SIG-M5 (cell line): ENCODE measurements around the gene FBXL4.

Experiments
- DNase-seq: peaks from one replicate; lab custom pipeline; 2025; lab: John Stamatoyannopoulos, UW

Gene FBXL4

GRCh38 chr6:98838975-98839374 lies 108.8 kb downstream of the FBXL4 start:
- no peak for DNase-seq

DNA sequence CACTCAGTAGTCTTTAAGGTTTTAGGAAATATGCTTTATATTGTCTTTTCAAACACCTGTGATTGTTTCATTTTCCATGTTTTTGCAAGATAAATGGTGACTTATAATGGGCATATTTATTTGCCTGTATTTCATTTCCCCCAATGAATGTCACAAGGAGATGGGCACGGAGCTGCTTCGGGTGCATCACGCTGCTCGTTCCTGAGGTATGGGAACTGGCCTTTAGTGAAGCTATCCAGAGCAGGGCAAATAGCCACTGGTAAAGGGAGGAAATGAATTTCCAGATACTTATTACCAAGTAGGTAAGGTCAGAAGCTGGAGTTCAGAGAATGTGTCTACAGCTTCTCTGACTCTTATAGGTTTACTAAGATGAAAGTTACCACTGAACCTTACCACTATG lies 109.7 kb downstream of the FBXL4 start:
- DNase-seq: no peak

DNA sequence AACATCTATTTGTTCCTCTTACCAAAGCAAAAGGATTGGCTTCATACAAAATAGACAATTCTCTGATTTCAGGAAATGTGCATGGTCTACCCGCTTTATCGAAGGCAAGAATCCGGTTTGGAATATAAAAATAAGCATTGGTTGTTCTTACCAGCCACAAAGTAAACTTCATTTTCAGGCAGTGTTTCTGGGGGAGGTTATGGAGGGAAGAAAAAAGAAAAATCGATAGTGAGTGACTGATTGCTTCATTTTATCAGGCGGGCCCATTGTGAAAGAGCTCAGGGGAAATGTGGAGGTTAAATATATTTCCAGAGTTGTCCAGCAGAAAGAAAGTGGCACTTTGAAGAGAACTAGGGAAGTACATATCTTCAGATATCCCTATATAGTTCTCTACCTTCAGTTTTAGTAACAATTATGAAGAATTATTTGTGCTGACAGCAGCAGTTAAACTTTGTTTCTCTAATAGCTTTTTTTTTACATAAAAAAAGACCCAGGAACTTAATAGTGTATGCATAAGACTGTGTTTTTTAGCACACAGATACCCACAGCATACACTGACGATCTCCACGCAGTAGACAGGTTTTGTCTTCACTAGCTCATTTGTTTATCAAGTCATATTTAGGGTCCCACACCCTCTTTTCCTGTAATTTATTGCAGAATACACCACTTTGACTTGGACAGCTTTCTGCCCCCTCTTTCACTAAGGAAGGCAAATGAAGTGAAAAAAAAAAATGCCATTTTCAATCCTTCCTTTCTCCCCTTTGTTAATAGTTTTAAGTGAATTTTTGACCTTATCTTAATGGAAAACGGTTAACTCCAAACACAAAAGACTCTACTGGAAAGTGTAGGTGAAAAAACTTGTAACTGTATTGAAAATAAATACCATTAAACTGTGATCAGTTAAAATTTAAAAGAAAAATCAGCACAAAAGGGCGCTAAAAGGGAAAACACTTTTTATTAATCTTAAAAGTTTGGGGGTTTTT lies 110.5 kb downstream of the FBXL4 start:
- no peak for DNase-seq

- no peak for DNase-seq
Measured at GRCh38 chr6:98836025-98836961, 111.5 kb downstream of the FBXL4 start.

DNA sequence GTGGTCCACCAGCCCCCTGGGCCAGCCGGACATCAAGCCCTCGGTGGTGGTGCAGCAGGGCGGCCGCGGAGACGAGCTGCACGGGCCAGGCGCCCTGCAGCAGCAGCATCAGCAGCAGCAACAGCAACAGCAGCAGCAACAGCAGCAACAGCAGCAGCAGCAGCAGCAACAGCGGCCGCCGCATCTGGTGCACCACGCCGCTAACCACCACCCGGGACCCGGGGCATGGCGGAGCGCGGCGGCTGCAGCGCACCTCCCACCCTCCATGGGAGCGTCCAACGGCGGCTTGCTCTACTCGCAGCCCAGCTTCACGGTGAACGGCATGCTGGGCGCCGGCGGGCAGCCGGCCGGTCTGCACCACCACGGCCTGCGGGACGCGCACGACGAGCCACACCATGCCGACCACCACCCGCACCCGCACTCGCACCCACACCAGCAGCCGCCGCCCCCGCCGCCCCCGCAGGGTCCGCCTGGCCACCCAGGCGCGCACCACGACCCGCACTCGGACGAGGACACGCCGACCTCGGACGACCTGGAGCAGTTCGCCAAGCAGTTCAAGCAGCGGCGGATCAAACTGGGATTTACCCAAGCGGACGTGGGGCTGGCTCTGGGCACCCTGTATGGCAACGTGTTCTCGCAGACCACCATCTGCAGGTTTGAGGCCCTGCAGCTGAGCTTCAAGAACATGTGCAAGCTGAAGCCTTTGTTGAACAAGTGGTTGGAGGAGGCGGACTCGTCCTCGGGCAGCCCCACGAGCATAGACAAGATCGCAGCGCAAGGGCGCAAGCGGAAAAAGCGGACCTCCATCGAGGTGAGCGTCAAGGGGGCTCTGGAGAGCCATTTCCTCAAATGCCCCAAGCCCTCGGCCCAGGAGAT lies 112.4 kb downstream of the FBXL4 start:
- no peak for DNase-seq

DNA sequence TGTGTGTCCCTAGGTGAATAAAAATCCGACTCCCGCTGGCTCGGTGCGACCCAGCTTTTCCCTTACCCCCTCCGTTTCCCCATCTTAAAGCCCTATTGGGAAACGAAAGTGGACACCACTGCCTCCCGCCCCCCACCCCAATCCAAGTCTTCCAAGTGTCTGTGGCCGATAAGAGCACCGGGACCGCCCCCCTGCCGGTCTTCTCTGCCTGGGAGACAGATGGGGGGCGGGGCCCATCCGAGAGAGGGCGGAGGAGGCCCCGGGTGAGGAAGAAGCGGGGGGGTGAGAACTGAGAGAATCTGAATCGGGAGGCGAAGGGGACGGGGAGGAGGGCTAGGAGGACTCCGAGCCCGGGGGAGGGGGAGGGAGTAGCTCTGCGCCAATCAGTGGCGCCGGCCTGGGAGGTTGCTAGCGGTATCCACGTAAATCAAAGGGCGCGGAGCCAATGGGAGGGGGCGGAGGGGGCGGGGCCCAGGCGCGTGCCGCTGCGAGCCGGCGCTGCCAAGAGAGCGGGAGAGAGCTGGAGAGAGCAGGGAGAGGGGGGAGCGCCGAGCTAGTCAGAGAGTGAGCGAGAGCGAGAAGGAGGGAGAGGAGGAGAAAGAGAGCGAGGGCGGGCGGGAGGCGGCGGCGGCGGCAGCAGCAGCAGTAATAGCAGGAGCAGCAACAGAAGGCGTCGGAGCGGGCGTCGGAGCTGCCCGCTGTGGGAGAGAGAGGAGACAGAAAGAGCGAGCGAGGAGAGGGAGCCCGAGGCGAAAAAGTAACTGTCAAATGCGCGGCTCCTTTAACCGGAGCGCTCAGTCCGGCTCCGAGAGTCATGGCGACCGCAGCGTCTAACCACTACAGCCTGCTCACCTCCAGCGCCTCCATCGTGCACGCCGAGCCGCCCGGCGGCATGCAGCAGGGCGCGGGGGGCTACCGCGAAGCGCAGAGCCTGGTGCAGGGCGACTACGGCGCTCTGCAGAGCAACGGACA lies 113.4 kb downstream of the FBXL4 start, which contains the start of gene POU3F2:
POU3F2 (plus strand) TSS at position 515 of the 972 bp plus-strand sequence; CDS start at position 815, 300 bp downstream.
- no peak for DNase-seq

GRCh38 chr6:98833307-98834059 lies 114.3 kb downstream of the FBXL4 start:
- no peak for DNase-seq

DNA sequence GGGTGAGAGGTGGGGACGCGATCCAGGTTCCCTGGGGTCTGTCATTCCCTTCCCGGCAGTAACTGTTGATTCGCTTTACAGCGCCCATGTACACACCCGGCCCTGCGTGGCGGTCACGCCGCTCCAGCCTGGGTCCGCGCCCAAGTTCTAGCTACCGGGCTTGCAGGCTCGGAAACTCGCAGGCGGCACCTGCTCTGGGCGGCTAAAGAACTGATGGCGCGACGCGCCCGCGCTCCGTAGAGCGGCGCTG lies 114.8 kb downstream of the FBXL4 start:
- DNase-seq: no peak

DNA sequence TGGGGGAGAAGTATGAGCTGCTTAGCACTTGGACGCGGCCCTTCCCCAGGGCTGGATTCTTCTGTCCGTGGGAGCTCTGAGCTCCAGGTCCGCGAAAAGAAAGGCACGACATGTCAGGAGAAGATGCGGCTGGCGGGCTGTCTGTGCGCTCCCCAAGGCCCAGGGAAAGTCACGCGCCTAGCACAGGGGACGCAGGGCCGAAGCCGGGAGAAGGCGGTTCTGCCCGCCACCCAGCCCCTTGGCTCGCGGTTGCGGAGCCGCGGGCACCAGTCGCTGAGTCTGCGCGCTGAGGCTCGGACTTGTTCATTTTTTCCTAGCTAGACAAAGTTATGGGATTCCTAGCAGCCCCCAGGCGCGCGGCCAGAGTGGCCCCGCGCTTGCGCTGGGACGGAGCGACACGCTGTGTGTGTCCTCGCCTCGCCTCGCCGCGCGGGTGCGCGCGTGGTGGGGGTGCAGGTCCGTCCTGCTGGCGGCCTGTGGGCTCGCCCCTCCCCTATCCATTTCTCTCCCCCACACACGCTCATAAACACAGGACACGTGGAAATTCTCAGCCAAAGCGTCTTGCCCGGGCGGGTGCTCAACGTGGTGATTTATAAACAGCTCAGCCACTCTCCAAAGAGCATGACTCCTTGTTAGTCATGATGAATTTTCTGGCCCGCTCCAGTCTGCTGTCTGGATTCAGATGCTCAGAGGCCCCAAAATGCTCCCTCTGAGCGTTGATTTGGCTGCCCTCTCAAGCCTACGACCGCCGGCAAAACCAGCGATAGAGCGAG lies 115.3 kb downstream of the FBXL4 start:
- no peak for DNase-seq

GRCh38 chr6:98831959-98832283 lies 115.8 kb downstream of the FBXL4 start:
- DNase-seq: no peak

DNA sequence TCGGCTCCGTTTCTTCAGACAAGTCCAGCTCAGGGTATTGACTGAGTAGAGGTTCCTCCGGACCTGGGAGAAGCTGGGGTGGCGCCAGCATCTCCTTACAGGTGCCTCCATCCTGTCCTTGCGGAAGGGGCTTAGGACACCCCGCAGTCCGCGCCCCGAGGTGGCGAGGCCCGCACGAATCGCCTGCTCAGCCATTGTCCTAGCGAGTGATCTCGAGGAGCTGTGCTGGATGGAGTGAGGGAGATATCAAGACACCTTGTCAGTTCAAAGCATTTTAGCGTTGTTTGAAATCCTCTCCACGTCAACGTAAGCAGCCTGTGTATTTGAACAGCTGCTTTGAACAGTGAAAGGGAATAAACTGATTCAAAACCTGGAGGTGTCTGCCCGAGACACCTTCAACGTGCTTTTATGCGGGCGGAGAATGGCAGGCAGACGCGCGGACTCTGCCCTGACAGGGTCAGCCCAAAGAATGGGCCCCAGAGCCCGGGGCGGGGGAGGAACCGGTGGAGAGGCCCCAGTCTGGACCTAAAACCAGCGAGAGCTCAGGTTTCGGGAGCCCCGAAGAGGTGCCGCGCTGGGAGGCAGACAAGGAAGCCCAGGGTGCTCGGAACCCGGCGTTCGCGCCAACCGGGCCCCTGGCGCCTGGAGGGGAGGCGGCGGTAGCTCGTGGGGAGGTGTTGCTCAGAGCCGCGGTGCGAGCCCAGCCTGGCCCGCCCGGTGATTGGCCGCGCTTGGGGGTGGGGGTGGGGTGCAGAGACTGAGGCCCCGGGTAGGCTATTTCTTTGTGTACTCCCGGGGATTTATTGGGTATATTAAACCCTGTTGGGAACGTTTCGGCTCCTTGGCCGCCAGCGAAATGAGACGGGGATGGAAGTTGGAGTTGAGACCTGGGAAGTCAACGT lies 116.4 kb downstream of the FBXL4 start:
- DNase-seq: no peak

- no peak for DNase-seq
Measured at GRCh38 chr6:98830146-98830545, 117.6 kb downstream of the FBXL4 start.

- DNase-seq: no peak
Measured at GRCh38 chr6:98828941-98829411, 118.8 kb downstream of the FBXL4 start.

DNA sequence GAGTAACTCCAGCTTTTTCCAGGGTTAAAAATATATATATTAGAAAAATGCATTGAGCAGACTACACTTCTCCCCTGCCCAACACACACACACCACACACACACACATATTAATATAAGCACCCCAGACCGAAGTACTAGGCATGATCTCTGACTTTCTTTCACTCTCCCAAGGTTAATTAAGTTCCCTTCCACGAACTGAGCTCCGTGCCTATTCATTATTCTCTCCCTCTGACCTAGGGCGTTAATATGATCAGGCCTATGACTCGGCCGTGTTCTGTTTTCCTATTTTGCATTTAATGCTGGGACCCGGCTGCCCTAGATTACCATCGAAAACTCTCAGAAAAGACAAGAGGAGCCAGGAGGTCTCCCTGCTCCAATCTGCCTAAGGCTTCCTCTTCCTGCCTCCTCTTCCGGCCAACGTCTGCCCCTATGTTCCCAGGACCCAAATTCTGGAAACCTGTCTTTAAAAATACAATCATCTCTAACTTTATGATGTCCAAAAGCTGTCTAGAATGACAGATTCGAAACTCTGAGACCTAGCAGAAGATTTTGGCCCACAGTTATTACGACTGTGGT lies 119.4 kb downstream of the FBXL4 start:
- DNase-seq: no peak

DNA sequence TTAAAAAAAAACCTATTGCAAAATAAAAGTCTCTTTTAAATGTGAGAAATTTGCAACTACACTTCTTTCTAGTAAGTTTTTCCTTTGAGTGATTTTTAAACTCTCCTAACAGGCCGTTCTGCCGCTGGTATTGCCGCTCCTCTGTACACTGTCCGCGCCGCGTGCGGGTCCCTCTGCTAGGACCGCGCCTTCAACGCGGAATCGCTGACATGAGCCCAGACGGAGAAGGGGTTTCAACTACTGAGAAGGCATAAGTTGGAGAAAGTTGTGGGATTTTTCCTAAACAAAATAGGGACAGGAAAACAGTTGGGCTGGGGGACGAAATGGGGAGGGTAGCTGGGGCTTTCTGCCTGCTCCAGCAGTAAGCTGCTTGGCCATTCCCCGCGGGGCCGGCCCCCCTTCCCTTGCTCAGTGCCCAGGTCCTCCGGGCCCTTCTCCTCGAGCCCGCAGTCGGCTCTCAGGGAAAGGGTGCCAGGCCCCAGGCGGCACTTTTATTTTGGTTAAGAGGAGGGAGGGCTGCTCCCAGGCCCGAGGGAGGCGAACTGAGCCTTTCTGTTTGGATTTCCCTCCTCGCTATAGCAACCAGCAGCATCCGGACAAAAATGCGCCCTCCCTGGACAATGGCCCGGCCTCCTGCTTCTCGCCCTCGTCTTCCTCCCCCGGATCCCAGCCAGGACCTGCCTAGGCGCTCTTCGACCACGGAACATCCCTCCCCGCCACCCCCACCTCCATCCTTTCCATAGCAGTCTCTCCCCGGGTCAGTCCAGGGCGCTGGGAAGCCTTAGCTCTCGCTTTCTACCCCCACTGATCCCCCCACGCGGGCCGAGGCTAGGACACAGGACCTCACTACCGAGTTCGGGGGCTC lies 120.2 kb downstream of the FBXL4 start:
- no peak for DNase-seq

DNA sequence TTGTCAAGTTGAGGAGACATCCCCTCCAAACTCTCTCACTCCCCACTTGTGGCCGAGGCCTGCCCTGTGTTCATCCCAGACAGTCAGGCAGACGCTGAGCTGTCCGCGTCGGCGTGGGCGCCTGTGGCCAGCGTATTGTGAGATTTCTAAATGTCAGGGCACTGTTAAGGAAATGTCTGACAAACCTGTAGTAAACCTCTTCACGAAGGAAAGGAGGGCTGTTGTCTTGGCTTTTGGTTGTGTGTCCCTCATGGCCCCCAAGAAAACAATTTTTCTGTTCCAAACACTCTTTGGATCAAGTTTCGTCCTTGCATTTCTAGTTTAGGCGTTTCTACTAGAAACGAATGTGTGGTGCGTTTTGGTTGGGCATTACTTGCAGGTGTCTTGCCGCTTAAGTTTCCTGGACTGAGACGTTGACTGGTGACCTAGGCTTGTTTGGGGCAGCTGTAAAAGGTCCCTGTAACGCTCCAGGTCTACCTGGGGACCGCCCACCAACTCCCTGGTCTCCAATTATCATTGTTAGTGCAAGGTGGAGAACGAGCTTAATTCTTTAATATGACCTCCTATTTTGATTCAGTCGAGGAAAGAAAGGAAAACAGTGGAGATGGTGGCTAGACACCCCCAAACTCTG lies 122.0 kb downstream of the FBXL4 start:
- no peak for DNase-seq
